Ovary (tissue), 9 donors: ENCODE measurements around the gene NAT10. TPM values are rescaled to one million over a fixed set of nuclear protein-coding genes. Genes with fewer than 3 reads are reported as not detected.

Experiments
- DNase-seq, 5 donors: peaks; one replicate each; pipeline ENCODE4 v3.0.0-alpha.2; 2019 to 2020
- H3K27ac ChIP-seq, 2 donors: fragments of 200-600 bp; one replicate each; pipeline versions ENCODE4 v1.5.1 to v1.8.0; 2019 to 2022
- H3K27me3 ChIP-seq: fragments of 200-600 bp; one replicate; pipeline ENCODE4 v1.8.0; 2022
- H3K36me3 ChIP-seq: fragments of 200-600 bp; sonication (generic); one replicate; pipeline ENCODE4 v1.5.1; 2019
- H3K4me1 ChIP-seq: one replicate; pipeline ENCODE4 v1.8.1; 2013; ENCODE audit warnings: mild to moderate bottlenecking, moderate library complexity; ENCODE audit not compliant: insufficient read depth
- H3K4me3 ChIP-seq: fragments of 200-600 bp; sonication (generic); one replicate; pipeline ENCODE4 v1.5.1; 2017
- H3K9me3 ChIP-seq, 2 donors: fragments of 200-600 bp in 1 of 2; sonication (generic) in 1 of 2; one replicate each; pipeline versions ENCODE4 v1.5.1 to v1.8.1; 2013 to 2019; ENCODE audit warnings: mild to moderate bottlenecking in 1 of 2, moderate library complexity in 1 of 2
- CTCF ChIP-seq, 3 donors: fragments of 450-650 bp in 2 of 3; fragments of 200-600 bp in 1 of 3; IDR thresholded peaks; one replicate each; pipeline versions ENCODE4 v1.5.1 to v1.8.0; 2016 to 2022; ENCODE audit warnings: antibody characterized with exemption in 3 of 3, mild to moderate bottlenecking in 1 of 3
- EP300 ChIP-seq: sonication (generic); formaldehyde crosslinking; IDR thresholded peaks from one replicate; pipeline ENCODE4 v1.6.1; 2017; ENCODE audit warnings: antibody characterized with exemption
- POLR2A ChIP-seq: fragments of 450-650 bp; IDR thresholded peaks from one replicate; pipeline ENCODE4 v1.6.1; 2017; ENCODE audit warnings: antibody characterized with exemption, mild to moderate bottlenecking, moderate library complexity
- WGBS, 3 donors: extraction: QIAGEN DNeasy Blood & Tissue Kit in 1 of 3; methylation state at CpG; one replicate each; pipeline versions ENCODE4 v1.1.5 to v1.1.7; 2013 to 2017; 5-methylcytosine and 5-hydroxymethylcytosine counted together
- intact Hi-C, 4 donors: fragments of 100-400 bp; cut with DNase I; formaldehyde crosslinking; loops; one replicate each; pipeline versions ENCODE4 v1.11.0 to v1.15.1; 2022 to 2023
- polyA plus RNA-seq, 2 donors: library from polyadenylated mRNA; stranded (reverse); fragments of 200-250 nt in 1 of 2; fragments of 350-450 nt in 1 of 2; fragmentation: Illumina TruSeq in 1 of 2; extraction: RNeasy Lipid Tissue Mini Kit (QIAGEN cat#74804) in 1 of 2; gene quantifications; one replicate each; pipeline ENCODE4 v1.2.3, GENCODE V29; 2013 to 2014
- total RNA-seq, 7 donors: library from RNA; depleted of rRNA in 2 of 7; stranded (reverse); fragments of >200 nt in 2 of 7; fragmentation: NEBNext Ultra II Directional in 3 of 7; extraction: Animal tissue kit (Norgen Biotek cat#: 25700) in 3 of 7; gene quantifications; one replicate each; pipeline versions ENCODE4 v1.1.0 to v1.2.4, GENCODE V29; 2016 to 2023
- donor health status: DM: no; HTN: no; CAD: no; lungs with moderate emphysema.
- donor health status: DM: no; HTN: no; CAD: no.
- donor health status: Bipolar disorder and iron deficiency.
- donor health status: DM: yes; HTN: yes; CAD: no.
- donor health status: DM: no; HTN: no; CAD: no.
- donor health status: DM: yes; HTN: yes; CAD: no.

Gene NAT10
- total and polyA plus RNA-seq, 9 donors = 19.8 to 60.9 (median 49.1) TPM

DNA sequence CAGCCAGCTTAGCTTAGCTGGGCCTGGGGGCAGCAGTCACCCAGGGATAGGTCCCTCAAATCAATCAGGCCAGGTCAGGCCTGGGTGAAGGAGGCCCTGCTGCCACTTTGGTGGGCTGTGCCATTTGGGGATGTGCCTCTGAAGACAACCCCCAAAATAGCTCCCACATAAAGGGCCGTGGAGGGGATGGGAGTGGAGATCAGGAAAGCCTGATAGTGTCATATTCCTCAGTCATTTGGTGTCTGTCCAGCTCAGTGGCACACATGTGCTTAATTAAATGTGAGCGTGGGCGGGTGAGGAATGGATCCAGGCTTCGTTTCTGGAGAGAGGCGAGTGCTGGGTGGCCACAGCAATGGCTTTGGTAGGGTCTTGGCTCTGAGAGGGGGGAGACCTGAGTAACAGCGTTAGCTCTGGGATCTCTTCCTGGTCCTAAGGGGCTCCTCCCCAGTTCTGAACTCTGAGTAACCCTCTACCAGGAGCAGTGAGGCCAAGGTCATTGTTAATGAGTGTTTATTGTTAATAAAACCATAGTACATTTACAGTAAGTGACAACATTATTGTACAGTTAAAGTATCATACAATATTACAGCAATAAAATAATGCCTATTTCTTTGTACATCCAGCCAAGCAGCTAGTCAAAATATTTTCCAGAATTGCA, 45.2 kb downstream of the NAT10 start:
- Histone ChIP-seq H3K27ac (no peak overlapping the region), H3K9me3 (no peaks in the 10 kb centered on the region), H3K27me3 (no peaks in the 10 kb centered on the region), H3K4me1 (peaks cover 2% of the 10 kb centered on the region), H3K4me3 (no peak overlapping the region), H3K36me3 (peaks cover 2% of the 10 kb centered on the region)
- WGBS, 3 donors = 42 to 46% (median 45%) methylated on average over 6 of the region's 6 CpGs
- TF ChIP-seq EP300 (no peak), POLR2A (no peak), CTCF (IDR thresholded peaks at IDR 0.05) (no peak)
- no peak for DNase-seq
- intact Hi-C loops = no loop called here

DNA sequence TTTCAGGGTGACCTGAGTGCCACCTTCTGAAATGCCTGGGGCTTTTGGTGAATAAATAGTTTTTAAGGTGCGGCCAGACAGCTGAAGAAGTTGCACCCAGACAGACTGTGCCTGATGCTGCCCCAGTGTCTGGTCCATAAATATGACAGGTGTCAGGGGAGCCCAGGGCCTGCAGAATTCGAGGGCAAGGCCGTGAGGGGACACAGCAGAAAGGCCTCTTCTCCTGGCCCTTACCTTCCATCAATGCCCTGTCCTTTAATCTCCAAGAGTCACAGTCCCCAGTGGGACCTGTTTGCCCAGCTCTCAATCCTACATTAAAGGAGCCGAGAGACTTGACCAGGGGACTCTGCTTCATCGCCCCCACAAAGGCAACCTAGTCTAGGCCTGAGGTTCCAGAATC, 45.7 kb downstream of the NAT10 start:
- WGBS, 3 donors = 92 to 98% (median 94%) methylated on average over 5 of the region's 5 CpGs

GRCh38 chr11:34151916-34152845, 46.8 kb downstream of the NAT10 start:
- Histone ChIP-seq H3K9me3 (no peaks in the 10 kb centered on the region), H3K4me3 (no peak overlapping the region), H3K36me3 (no peaks in the 10 kb centered on the region), H3K27me3 (no peaks in the 10 kb centered on the region), H3K27ac (no peak overlapping the region), H3K4me1 (peaks cover 5% of the 10 kb centered on the region)
- DNase-seq = no peak
- no peak for TF ChIP-seq EP300
- TF ChIP-seq POLR2A = no peak
- no peak for TF ChIP-seq CTCF (IDR thresholded peaks at IDR 0.05)
- intact Hi-C loops = no loop called here
- WGBS, 3 donors = 85 to 94% (median 93%) methylated on average over 17 to 18 of the region's 18 CpGs

More for the DNA sequence above, 45.7 kb downstream of the NAT10 start:
- Histone ChIP-seq H3K9me3 (no peaks in the 10 kb centered on the region), H3K36me3 (peaks cover 2% of the 10 kb centered on the region), H3K27me3 (no peaks in the 10 kb centered on the region), H3K4me1 (peaks cover 3% of the 10 kb centered on the region), H3K4me3 (no peak overlapping the region), H3K27ac (no peak overlapping the region)
- DNase-seq = no peak
- no peak for TF ChIP-seq POLR2A
- TF ChIP-seq EP300 = no peak
- TF ChIP-seq CTCF (IDR thresholded peaks at IDR 0.05) = no peak
- intact Hi-C loops = no loop called here

GRCh38 chr11:34154059-34154875, 48.8 kb downstream of the NAT10 start:
- Histone ChIP-seq H3K9me3 (no peaks in the 10 kb centered on the region), H3K27ac (peak overlapping the region in 1 of 2 donors; percentile 68), H3K27me3 (no peaks in the 10 kb centered on the region), H3K4me1 (peaks cover 7% of the 10 kb centered on the region), H3K36me3 (no peaks in the 10 kb centered on the region), H3K4me3 (no peak overlapping the region)
- 80 to 89% (median 86%) methylated on average over 16 of the region's 16 CpGs for WGBS, 3 donors
- TF ChIP-seq CTCF (IDR thresholded peaks at IDR 0.05) = no peak
- TF ChIP-seq EP300 = no peak
- no peak for TF ChIP-seq POLR2A
- DNase-seq = no peak
- intact Hi-C loops = no loop called here
